NCI-H1417 treated with DMSO at 0.1 percent for 48 hours (cell line): ENCODE measurements around the gene NSG2.
"Not testable (repeated sequence)": the region's sequence is repeated elsewhere in the genome, so short reads cannot be mapped to it uniquely, and the experiment has no call there.

Experiments
- DNase-seq: peaks from one replicate; lab custom pipeline; 2025; lab: John Stamatoyannopoulos, UW

NSG2 gene

GRCh38 chr5:174045470-174046025 lies at the start of gene NSG2:
Gene NSG2 (plus strand): TSS chr5:174045706. CDS start chr5:174046756, 1,050 bp downstream.
- DNase-seq: no peak

GRCh38 chr5:173997331-173997730 lies 48.2 kb upstream of the NSG2 start:
- no peak for DNase-seq

- DNase-seq: no peak
These were observed 47.0 kb upstream of the NSG2 start for GRCh38 chr5:173998531-173998930.

- no peak for DNase-seq
These were observed 45.4 kb upstream of the NSG2 start for GRCh38 chr5:174000076-174000475.

GRCh38 chr5:174003795-174004194 lies 41.7 kb upstream of the NSG2 start:
- no peak for DNase-seq

- DNase-seq: no peak
These were observed 36.6 kb upstream of the NSG2 start for GRCh38 chr5:174008922-174009321.

- no peak for DNase-seq
These were observed 35.1 kb upstream of the NSG2 start for GRCh38 chr5:174010365-174010764.

- no peak for DNase-seq
These were observed 34.1 kb upstream of the NSG2 start for GRCh38 chr5:174011441-174011840.

GRCh38 chr5:174020069-174020927 lies 25.2 kb upstream of the NSG2 start:
- DNase-seq: not testable (repeated sequence)

GRCh38 chr5:174020928-174021304 lies 24.6 kb upstream of the NSG2 start:
- DNase-seq: no peak

GRCh38 chr5:174022384-174023095 lies 23.0 kb upstream of the NSG2 start:
- DNase-seq: no peak

GRCh38 chr5:174030286-174030685 lies 15.2 kb upstream of the NSG2 start:
- no peak for DNase-seq

- no peak for DNase-seq
These were observed 846 bp upstream of the NSG2 start for GRCh38 chr5:174044466-174045254.

- DNase-seq: no peak
These were observed 1.1 kb downstream of the NSG2 start for GRCh38 chr5:174046558-174046957.

GRCh38 chr5:174047472-174048099 lies 2.1 kb downstream of the NSG2 start:
- no peak for DNase-seq

- no peak for DNase-seq
These were observed 7.1 kb downstream of the NSG2 start for GRCh38 chr5:174052636-174053035.

- no peak for DNase-seq
These were observed 8.4 kb downstream of the NSG2 start for GRCh38 chr5:174053905-174054304.

- no peak for DNase-seq
These were observed 10.8 kb downstream of the NSG2 start for GRCh38 chr5:174056064-174056847.

- DNase-seq: no peak
These were observed 11.7 kb downstream of the NSG2 start for GRCh38 chr5:174057206-174057605.

- no peak for DNase-seq
These were observed 13.1 kb downstream of the NSG2 start for GRCh38 chr5:174058433-174059122.
